SJSA1 (cell line): ENCODE data around the gene WBP2. TPM values are rescaled to one million over a fixed set of nuclear protein-coding genes. Genes with fewer than 3 reads are reported as not detected.
"Not testable (repeated sequence)": the region's sequence is repeated elsewhere in the genome, so short reads cannot be mapped to it uniquely, and the experiment has no call there.

Experiments used
- DNase-seq, 2 experiments: peaks; one replicate each; pipeline ENCODE4 v3.0.0-alpha.2; 2015 to 2020; ENCODE audit warnings: low spot score in 2 of 2, low read depth in 1 of 2
- H3K27ac ChIP-seq: fragments of 250-450 bp; sonication (Bioruptor Pico); 2 replicates; pipeline ENCODE4 v1.5.1; 2020; ENCODE audit warnings: mild to moderate bottlenecking, moderate library complexity
- H3K27me3 ChIP-seq: fragments of 250-450 bp; sonication (Bioruptor Pico); replicated peaks from 2 replicates; pipeline ENCODE4 v1.5.1; 2020; ENCODE audit warnings: mild to moderate bottlenecking, moderate library complexity
- H3K36me3 ChIP-seq: fragments of 250-450 bp; sonication (Bioruptor Pico); 2 replicates; pipeline ENCODE4 v1.5.1; 2020; ENCODE audit warnings: mild to moderate bottlenecking
- H3K4me1 ChIP-seq: fragments of 250-450 bp; sonication (Bioruptor Pico); replicated peaks from 2 replicates; pipeline ENCODE4 v1.6.1; 2021; ENCODE audit warnings: mild to moderate bottlenecking
- H3K4me3 ChIP-seq: fragments of 250-450 bp; sonication (Bioruptor Pico); 2 replicates; pipeline ENCODE4 v1.5.1; 2020; ENCODE audit warnings: mild to moderate bottlenecking
- H3K9me3 ChIP-seq: fragments of 250-450 bp; sonication (Bioruptor Pico); replicated peaks from 2 replicates; pipeline ENCODE4 v1.5.1; 2020; ENCODE audit warnings: mild to moderate bottlenecking
- total RNA-seq: library from RNA; depleted of rRNA; stranded (reverse); fragments of >200 nt; shearing (Covaris generic); gene quantifications from 2 replicates; pipeline ENCODE4 v1.2.3, GENCODE V29; 2014

WBP2 gene
- total RNA-seq, 1 experiment from 2014 or later: 28.8 TPM

- H3K27ac ChIP-seq: no peak overlapping the region
- H3K27me3 ChIP-seq: no peaks in the 10 kb centered on the region
- H3K4me1 ChIP-seq: peaks cover 26% of the 10 kb centered on the region
- 0 out of 2 replicates have a peak, but pooled peaks cover 3% of the 10 kb centered on the region for H3K9me3 ChIP-seq
- no peak for DNase-seq
- no peak overlapping the region for H3K4me3 ChIP-seq
- H3K36me3 ChIP-seq: peaks cover 58% of the 10 kb centered on the region
These were observed 39.1 kb upstream of the WBP2 start for GRCh38 chr17:75894049-75894733.

GRCh38 chr17:75893305-75894048 lies 38.3 kb upstream of the WBP2 start:
- Histone ChIP-seq H3K4me1 (peaks cover 26% of the 10 kb centered on the region), H3K36me3 (peaks cover 51% of the 10 kb centered on the region), H3K9me3 (0 out of 2 replicates have a peak, but pooled peaks cover 3% of the 10 kb centered on the region), H3K4me3 (no peak overlapping the region), H3K27me3 (no peaks in the 10 kb centered on the region), H3K27ac (no peak overlapping the region)
- DNase-seq: no peak

GRCh38 chr17:75892556-75893224 lies 37.6 kb upstream of the WBP2 start:
- H3K27me3 ChIP-seq: no peaks in the 10 kb centered on the region
- H3K4me3 ChIP-seq: no peak overlapping the region
- DNase-seq: no peak
- no peak overlapping the region for H3K27ac ChIP-seq
- 0 out of 2 replicates have a peak, but pooled peaks cover 3% of the 10 kb centered on the region for H3K9me3 ChIP-seq
- peaks cover 43% of the 10 kb centered on the region for H3K36me3 ChIP-seq
- H3K4me1 ChIP-seq: peaks cover 26% of the 10 kb centered on the region

DNA sequence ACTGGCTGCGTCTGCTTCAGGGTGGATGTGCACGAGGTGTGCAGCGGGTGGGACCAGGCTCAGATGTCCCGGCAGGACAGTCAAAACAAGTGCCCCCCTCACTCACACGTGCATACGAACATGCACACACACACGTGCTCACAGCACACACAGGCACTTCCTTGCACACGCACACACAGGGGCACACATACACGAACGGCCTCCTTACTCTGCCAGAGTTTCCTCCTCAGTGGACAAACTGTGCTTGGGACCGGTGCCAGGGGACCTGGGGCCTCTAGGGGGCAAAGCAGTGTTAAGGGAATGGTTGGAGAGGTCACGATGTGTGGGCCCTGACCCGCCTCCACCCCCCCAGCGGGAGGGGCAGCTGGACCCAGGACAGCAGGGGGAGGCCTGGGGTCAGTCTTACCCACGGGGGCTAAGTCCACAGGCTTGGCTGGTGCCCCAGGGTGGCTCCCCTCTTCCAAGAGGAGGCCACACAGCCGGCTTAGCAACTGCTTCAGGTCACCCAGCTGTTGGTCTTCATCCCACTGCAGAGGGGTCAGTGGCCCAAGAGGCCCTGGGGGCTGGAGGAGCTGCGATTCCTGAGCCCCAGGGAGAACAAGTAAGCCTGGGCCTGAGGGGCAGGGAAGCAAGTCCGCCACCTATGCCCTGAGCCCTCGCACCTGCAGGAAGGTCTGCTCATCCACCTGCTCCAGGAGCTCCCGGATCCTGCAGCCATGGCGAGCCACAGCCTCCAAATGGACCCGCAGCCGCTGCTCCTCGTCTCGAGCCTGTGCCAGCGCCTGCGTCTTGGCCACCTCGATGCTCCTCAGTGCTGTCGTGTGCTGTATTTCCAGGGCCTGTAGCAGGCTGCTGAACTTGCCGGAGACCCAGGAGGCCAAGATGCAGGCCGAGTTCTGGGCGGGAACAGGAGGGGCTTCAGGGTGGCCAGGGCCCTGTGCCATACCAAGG lies 36.7 kb upstream of the WBP2 start:
- Histone ChIP-seq H3K4me1 (peaks cover 22% of the 10 kb centered on the region), H3K36me3 (peaks cover 35% of the 10 kb centered on the region), H3K9me3 (0 out of 2 replicates have a peak, but pooled peaks cover 3% of the 10 kb centered on the region), H3K4me3 (no peak overlapping the region), H3K27ac (no peak overlapping the region), H3K27me3 (no peaks in the 10 kb centered on the region)
- DNase-seq: no peak

- Histone ChIP-seq H3K36me3 (peaks cover 27% of the 10 kb centered on the region), H3K27ac (no peak overlapping the region), H3K4me1 (peaks cover 14% of the 10 kb centered on the region), H3K4me3 (no peak overlapping the region), H3K27me3 (no peaks in the 10 kb centered on the region), H3K9me3 (no peaks in the 10 kb centered on the region)
- DNase-seq: no peak
These were observed 36.0 kb upstream of the WBP2 start for GRCh38 chr17:75891022-75891604.

GRCh38 chr17:75889454-75889853 lies 34.3 kb upstream of the WBP2 start:
- DNase-seq: no peak
- peaks cover 3% of the 10 kb centered on the region; the same call in 1 of the 2 replicates for H3K4me1 ChIP-seq

DNA sequence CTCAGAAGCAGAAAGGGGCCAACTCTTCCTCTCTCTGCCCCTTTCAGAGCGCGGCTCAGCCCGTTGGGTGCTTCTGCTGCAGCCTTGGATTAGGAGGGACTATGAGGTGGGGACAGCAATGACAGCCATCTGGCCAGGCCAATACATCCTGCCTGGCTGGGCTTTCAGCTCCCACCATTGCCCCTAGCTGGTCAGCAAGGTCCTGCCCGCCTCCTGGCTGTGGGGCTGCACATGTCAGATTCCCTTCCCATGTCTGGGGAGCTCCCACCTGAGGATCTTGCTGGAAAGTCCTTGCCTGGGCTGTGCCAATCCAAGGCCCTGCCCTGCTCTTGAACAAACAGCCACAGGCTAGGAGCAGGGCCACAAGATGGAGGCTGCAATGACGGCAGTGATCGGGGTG lies 33.3 kb upstream of the WBP2 start:
- no peaks in the 10 kb centered on the region; the same call in 1 of the 2 replicates for H3K27me3 ChIP-seq
- no peak for DNase-seq
- H3K27ac ChIP-seq: no peak overlapping the region
- peaks cover 3% of the 10 kb centered on the region; the same call in 1 of the 2 replicates for H3K4me1 ChIP-seq
- H3K36me3 ChIP-seq: peaks cover 27% of the 10 kb centered on the region
- H3K9me3 ChIP-seq: no peaks in the 10 kb centered on the region
- H3K4me3 ChIP-seq: no peak overlapping the region

More at GRCh38 chr17:75889454-75889853, 34.3 kb upstream of the WBP2 start:
- H3K9me3 ChIP-seq: no peaks in the 10 kb centered on the region
- H3K4me3 ChIP-seq: no peak overlapping the region
- no peak overlapping the region for H3K27ac ChIP-seq
- H3K36me3 ChIP-seq: peaks cover 27% of the 10 kb centered on the region
- H3K27me3 ChIP-seq: no peaks in the 10 kb centered on the region

GRCh38 chr17:75885860-75886259 lies 30.7 kb upstream of the WBP2 start:
- not testable (repeated sequence) for DNase-seq, H3K36me3 ChIP-seq, H3K27me3 ChIP-seq, H3K4me1 ChIP-seq, H3K4me3 ChIP-seq, H3K27ac ChIP-seq, H3K9me3 ChIP-seq

- H3K4me1 ChIP-seq: peaks cover 3% of the 10 kb centered on the region; the same call in 1 of the 2 replicates
- H3K4me3 ChIP-seq: no peak overlapping the region
- H3K27ac ChIP-seq: no peak overlapping the region
- peaks cover 5% of the 10 kb centered on the region for H3K36me3 ChIP-seq
- H3K9me3 ChIP-seq: no peaks in the 10 kb centered on the region
- no peak for DNase-seq
- H3K27me3 ChIP-seq: no peaks in the 10 kb centered on the region; the same call in 1 of the 2 replicates
These were observed 30.3 kb upstream of the WBP2 start for GRCh38 chr17:75885431-75885830.

- no peak for DNase-seq
- no peak overlapping the region for H3K4me3 ChIP-seq
- H3K9me3 ChIP-seq: 0 out of 2 replicates have a peak, but pooled peaks cover 5% of the 10 kb centered on the region
- H3K4me1 ChIP-seq: peaks cover 20% of the 10 kb centered on the region
- H3K36me3 ChIP-seq: 0 out of 2 replicates have a peak, but pooled peaks cover 3% of the 10 kb centered on the region
- no peaks in the 10 kb centered on the region; the same call in 1 of the 2 replicates for H3K27me3 ChIP-seq
- no peak overlapping the region for H3K27ac ChIP-seq
These were observed 26.7 kb upstream of the WBP2 start for GRCh38 chr17:75881678-75882454.

DNA sequence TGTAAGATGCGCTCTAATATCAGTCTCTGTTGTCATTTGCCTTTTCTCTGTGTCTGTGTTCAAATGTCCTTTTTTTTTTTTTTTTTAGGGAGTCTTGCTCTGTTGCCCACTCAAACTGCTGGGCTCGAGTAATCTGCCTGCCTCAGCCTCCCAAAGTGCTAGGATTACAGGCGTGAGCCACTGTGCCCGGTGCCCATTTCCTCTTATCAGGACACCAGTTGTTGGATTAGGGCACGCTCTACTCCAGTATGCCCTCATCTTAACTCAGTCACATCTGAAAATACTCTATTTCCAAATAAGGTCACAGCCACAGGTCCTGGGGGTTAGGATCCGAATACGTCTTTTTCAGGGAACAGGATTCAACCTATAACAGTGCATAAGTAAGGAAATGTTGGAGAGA lies 25.1 kb upstream of the WBP2 start:
- DNase-seq: no peak
- Histone ChIP-seq H3K27me3 (no peaks in the 10 kb centered on the region; the same call in 1 of the 2 replicates), H3K36me3 (peaks cover 12% of the 10 kb centered on the region; the same call in 1 of the 2 replicates), H3K27ac (no peak overlapping the region), H3K4me3 (no peak overlapping the region), H3K4me1 (peaks cover 31% of the 10 kb centered on the region), H3K9me3 (0 out of 2 replicates have a peak, but pooled peaks cover 5% of the 10 kb centered on the region)
